GM19397 (cell line): ENCODE data around the gene ASPRV1.
"Not testable (repeated sequence)": the region's sequence is repeated elsewhere in the genome, so short reads cannot be mapped to it uniquely, and the experiment has no call there.

Source experiments
- ATAC-seq: cut with Tn5 transposase; IDR thresholded peaks from one replicate; pipeline ENCODE4 v1.9.1; 2021; ENCODE audit warnings: mild to moderate bottlenecking, moderate library complexity; ENCODE audit not compliant: unreplicated experiment

Gene ASPRV1

DNA sequence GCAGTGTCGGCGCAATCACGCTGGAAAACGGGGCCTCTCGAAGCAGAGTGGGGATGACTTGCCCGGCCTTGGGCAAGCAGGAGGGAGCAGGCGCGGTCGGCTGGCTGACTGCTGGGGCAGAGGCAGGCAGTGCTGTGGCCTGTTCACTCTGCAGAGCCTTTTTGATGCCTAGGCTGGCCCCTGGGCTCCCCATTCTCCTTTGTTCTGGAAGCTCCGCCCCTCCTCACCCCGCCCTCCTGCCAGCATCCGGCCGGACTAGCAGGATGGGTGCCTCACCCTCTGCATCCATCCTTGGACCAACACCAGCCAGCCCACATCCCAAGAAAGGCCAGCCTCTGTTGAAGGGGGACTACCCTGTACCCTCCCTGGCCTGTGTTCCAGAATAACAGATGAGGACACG, at the start of gene ASPRV1:
Gene ASPRV1 (minus strand): TSS at position 136 of the 400 bp plus-strand sequence. CDS start 195 bp downstream, outside the sequence.
- ATAC-seq, result no peak

DNA sequence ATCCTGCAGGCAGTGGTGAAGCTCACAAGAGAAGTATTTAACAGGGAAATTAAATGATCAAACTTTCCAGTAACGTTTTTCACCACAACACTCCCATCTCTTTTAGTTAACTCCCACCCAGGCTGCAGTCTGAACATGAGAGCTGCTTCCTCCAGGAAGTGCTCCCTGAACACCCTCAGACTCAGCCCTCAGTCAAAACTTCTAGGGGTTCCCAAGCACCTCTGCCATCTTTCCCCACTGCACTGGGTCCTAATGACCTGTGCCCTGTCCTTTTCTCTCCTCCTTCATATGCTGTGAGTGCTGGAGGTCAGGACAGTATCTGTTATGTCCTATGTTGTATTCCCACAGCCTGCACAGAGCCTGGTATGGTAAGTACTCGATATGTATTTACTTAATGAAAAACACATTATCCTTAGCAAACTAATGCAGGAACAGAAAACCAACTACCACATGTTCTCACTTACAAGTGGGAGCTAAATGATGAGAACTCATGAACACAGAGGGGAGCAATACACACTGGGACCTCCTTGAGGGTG, 49.2 kb upstream of the ASPRV1 start:
- ATAC-seq, result no peak

DNA sequence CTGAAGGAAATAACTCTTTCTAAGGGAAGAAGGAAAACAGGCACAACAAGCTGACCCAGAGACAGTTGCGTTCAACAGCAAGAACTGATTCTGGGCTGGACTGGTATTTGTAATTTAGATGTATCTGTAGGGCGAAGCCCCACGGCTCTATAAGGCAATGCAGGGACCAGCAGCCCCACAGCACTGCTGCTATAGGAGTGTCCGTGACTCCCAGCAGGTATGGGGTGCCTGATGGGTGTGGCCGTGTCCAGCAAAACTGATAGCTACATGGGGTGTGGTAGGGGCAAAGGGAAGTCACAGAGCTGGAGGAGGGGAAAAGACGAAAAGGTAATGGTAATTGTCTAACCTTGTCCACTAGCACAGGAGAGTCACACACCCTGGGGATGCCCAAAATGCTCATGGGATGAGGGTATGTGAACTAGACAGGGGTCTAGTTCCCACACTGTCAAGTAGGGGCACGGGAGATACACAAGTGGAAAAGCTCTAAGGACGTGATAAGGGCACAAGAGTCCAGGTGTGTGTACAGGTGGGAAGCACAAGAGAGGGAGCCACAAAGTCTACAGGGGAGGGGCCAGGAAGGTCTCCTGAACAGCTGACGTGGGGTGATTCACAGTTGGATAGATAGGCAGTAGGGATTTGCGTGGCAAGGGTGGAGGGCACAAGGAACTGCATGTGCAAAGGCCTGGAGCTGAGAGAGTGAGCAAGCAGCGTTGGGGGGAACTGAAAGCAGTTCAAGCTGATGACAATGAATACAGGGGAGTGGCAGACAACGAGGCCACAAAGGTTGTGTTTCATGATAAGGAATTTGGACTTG, 48.5 kb upstream of the ASPRV1 start:
- no peak for ATAC-seq

DNA sequence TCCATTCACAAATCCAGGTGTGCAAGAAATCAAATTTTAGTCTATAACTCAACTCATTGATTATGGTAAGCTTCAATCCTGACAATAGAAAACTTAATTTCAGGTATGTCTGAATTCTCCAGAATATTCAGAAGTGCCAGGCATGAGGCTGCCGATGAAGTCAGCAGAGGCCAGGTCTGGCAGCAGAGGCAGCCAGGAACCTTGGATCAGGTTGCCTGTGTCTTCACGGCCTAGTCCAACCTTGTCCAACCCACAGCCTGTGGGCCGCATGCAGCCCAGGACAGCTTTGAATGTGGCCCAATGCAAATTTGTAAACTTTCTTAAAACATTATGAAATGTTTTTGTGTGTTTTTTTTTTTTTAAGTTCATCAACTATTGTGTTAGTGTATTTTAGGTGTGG, 46.9 kb upstream of the ASPRV1 start:
- ATAC-seq, result no peak

DNA sequence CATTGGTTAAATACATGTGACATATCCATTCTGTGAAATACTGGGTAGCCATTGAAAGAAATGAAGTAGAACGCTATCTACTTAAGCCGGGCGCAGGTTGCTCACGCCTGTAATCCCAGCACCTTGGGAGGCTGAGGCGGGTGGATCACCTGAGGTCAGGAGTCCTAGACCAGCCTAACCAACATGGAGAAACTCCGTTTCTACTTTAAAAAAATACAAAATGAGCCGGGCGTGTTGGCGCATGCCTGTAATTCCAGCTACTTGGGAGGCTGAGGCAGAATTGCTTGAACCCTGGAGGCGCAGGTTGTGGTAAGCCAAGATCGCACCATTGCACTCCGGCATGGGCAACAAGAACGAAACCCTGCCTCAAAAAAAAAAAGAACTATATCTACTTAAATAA, 45.7 kb upstream of the ASPRV1 start:
- ATAC-seq, result no peak

DNA sequence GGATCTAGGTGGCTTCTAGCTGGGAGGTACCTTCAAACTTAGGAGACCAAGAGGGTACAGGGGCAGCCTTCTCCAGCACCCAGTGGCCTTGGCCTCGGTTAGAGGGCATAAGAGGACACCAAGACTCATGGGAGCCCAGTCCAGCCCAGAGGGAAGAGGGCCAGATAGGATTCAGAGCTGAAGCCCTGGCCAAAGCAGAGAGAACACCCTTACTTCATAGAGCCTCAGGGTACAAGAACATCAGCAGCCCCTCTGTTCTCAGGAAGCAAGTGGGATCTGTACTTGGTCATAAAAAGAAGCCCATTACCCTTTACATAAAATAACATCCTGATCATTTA, 45.0 kb upstream of the ASPRV1 start:
- no peak for ATAC-seq

DNA sequence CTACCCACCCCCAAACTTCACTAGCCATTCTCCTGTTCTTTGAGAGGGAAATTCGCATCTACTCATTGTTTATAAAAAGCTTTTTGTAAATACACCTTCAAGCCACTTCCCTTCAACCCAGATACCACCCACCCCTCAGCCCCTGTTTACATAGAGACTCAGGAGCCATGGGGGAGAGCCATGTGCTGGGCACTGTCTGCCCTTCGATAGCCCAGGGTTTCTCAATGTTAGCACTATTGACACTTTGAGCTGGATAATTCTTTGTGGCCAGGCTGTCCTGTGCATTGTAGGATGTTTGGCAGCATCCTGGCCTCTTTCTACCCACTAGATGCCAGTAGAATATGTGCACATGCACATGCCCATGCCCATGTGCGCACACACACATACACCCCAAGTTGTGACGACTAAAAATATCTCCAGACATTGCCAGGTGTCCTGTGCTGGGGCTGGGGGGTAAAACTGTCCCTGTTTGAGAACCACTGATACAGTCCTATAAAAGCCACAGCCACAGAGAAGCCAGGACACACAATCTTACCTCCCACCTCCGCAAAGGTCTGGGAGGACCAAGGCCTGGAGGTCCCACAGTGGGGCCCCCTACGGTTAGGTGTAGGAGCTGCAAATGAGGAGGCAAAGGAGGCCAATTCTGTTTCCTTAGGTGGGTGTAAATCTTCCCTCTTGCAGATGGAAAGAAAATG, 44.5 kb upstream of the ASPRV1 start:
- ATAC-seq, result no peak

DNA sequence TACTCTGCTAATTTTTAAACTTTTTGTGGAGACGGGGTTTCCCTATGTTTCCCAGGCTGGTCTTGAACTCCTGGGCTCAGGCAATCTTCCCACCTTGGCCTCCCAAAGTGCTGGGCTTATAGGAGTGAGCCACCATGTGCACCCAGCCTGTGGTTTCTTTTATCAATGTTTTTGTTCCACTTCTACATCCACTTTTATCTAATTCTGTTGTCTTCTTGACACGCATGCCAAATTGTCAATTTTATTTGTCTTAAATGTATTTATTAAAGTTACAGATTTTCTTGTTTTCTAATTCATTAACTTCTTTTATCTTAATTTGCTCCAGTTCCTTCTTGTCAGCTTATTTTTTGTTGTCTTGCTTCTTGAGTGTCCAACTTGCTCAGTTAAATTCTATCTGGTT, 43.8 kb upstream of the ASPRV1 start:
- ATAC-seq, result no peak

DNA sequence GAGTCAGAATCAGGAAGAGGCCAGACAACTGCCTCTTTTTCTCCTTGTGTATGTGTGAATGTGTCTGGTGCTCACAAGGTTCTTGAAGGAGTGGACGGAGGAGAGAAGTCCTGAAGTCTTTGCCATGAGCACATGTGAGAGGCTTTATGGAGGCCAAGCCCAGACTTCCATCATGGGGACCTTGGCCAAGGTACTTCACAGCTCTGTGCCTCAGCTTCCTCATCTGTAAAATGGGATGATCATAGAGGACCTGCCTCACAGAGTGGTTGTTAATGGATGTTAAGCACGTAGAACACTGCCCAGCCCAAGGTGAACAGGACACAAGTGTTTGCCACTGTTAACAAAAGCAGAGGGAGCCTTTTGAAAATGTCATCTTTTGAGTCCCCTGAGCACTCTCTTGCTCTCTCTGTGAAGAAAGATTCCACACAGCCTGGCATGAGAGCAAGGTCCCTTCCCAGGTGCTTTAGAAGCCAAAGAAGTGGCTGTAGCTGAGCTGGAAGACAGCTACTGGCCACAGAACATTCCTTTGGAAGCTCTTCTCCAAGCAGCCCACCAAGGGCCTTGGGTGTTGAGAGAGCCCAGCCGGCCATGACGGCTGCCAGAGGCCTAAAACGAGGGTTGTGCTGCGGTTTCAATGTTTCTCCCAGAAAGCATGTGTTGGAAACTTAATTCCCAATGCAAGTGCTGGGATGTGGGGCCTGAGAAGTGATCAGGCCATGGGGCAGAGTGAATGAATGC, 41.8 kb upstream of the ASPRV1 start:
- no peak for ATAC-seq

DNA sequence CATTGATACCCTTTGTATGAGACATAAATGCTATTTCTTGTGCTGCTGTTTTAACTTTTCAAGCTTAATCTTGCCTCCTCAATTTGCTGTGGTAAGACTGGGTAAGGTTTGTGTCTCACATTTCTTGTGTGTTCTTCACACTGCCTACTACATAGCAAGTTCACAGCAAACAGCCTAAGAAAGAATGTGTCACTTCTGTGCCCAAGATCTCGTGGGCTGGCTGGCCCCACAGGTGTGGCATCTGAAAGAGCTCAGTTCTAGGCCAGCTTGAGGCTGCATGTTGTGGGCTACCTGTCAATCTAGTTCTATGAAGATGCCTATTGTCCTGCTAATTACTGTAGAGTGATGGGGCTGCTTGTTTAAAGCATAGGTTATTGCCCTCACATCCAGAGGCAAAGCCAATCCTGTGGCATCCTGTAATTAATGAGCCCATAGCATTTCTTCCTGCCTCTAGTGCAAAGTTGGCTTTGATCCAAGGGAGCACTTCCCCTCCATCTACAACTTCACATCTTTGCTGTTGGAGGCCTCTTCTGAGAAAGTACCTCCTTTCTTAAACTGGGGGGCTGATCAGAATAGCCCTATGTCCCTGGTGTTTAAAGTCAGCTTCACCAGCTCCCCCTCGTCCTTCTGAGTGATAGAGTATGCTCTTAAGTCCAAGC, 40.9 kb upstream of the ASPRV1 start:
- ATAC-seq, result no peak

DNA sequence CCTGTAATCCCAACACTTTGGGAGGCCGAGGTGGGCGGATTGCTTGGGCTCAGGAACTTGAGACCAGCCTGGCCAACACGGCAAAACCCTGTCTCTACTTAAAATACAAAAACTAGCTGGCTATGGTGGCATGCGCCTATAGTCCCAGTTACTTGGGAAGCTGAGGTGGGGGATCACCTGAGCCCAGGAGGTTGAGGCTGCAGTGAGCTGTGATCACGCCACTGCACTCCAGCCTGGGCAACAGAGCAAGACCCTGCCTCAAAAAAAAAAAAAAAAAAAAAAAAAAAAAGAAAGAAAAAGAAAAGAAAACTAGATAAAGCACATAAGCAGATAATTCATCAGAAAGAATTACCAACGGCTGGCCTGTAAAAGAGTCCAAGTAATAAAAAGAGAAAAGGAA, 39.1 kb upstream of the ASPRV1 start:
- ATAC-seq, result not testable (repeated sequence)

DNA sequence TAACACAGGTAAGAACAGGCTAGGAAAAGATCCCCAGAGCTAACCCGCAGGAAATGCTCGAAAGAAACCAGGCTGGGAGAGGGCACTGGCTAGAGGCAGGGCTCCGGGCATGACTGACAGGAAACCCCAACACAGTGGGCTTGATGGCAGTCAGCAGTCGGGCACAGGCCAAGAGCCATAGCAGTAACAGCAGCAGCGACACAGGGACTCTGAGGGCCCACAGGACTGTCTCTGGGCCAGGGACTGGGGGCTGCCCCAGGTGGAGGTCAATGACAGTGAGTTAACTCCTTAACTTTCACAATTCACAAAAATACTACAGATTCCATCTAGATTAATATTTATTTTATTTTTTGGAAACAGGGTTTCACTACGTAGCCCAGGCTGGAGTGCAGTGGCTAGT, 37.3 kb upstream of the ASPRV1 start:
- ATAC-seq, result no peak

DNA sequence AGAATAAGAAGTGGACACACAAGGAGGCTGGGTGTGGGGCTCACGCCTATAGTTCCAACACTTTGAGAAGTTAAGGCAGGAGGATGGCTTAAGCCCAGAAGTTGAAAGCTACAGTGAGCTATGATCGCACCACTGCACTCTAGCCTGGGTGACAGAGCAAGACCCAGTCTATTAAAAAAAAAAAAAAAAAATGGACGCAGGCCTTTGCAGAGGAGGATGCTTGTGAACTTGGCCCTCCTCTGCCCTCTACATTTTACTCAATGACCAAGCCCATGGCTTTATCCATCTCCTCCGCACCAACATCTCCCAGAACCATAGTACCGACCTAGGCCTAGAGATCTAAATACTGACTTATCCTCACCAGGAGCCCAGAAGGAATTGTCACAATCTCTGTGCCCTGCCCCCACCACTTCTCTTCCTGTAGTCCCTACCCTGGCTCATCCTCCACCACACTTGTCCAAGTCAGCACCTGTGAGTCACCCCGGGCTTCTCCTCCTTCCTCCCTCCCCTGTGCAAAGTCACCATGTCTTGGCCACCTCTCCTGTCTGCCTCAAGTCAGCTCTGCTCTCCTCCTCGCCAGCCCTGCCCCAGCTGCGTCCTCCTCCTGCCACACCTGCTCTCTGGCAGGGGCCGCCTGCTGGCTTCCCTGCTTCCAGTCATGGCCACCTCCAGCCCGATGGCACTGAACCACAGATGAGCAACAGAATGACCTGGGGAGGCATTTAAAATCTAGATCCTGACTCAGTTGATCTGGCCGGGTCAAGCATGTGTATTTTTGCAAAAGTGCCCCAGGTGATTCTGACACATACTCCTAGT, 35.8 kb upstream of the ASPRV1 start:
- ATAC-seq, result no peak

DNA sequence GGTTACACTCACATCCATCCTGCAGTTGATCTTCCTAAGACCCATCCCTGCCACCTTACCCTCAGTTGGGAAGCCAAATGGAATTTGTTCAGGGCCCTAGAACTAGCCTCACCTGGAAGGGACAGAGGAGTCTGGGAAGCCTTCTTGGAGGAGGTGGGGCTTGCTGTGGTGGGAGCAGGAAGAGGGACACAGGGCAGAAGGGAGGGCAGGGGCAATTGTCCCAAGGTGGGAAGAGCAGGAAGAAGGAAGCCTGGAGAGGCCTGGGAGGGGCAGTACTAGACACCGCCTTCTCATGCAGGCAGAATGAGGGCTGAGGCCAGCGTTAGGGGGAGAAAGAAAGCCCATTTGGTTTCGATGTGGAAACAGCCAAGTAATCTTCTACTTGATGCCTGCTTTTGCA, 34.1 kb upstream of the ASPRV1 start:
- ATAC-seq, result no peak

DNA sequence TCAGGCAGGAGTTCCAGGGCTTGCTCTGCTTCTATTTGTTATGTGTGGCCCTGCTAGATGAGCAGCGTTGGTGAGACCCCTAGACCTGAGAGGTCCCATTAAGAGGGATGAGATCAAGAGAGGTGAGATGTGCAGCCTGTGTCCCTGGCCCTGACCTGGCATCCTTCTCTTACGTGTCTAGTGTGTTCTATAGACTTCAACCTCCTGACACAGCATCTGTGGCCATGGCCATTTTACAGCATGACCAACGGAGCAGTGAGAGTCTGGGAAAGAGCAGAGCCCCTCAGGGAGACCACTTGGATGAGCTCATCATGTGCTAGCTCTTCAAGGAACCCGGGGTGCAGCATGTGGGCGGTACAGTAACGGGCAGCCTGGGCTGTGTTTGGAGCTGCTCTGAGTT, 32.7 kb upstream of the ASPRV1 start:
- no peak for ATAC-seq

DNA sequence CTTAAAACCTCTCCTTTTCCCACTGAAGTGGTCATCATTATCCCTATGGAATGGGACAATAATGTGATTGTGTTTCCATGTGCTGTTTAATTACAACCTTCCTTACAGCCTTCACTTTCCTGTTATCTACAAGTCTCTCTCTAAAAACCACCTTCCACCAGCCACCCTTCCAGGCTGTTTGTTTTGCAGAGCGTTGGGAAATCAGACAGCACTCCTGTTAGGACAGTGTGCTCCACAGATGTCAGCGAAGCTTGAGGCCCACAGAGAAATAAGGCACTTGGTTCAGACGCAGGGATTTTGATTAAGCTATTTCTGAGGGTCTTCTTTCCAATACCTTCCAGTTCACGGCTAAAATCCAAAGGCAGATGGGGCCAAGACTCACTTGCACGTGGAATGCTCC, 32.3 kb upstream of the ASPRV1 start:
- no peak for ATAC-seq

DNA sequence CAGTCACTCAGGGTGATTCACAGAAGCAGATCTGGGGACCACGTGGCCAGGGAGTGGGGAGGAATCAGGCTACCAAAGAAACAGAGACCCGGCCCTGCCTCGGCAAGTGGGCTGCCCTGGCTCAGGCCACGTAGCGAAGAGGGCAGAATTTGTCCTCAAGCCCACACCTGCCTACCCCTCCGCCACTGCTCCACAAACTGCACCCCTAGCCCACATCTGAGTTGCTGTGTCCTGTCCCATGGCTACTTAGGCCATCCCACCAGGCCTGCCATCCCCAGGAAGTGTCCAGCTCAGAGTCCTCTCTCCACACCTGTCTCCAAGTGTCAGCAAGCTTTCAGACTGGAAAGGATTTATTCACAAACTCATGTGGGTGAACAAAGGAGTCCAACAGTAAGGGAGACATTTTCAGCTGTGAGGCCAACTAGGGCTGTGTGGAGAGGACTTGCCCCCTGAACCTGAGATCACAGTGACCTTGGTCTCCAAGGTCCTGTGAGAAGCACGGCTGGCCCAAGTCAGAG, 31.7 kb upstream of the ASPRV1 start:
- no peak for ATAC-seq

DNA sequence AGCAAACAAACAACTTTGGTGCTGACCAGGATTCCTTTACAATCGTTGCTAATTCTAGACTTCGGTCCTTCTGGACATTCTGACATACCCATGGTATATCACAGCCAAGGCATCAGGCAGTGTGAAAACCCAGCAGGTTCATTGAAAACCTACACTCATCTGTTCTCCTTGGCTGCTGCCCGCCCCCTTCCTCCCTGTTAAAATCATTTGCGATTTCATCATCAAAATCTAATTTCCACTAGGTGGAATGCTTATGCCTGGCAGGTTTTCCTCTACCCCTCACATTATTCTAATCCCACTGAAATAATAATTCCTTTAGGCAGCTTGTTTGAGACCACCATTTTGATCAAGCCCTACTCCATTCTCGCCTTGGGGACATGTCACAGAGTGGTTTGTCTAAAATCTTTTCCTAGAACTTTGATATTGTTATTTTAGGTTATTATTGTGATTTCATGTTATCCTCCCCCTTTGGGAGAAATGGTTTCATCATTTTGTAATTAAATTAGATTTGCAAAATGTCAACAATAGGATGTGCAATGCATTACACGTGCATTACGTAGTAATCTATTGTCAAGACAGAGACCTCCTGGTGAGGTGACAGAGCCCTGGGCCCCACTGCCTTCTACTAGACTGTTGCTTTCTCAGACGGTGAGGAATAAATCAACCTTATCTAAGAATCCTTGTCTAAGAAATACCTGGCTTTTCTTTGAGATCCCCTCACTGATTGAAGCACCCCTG, 31.0 kb upstream of the ASPRV1 start:
- no peak for ATAC-seq

DNA sequence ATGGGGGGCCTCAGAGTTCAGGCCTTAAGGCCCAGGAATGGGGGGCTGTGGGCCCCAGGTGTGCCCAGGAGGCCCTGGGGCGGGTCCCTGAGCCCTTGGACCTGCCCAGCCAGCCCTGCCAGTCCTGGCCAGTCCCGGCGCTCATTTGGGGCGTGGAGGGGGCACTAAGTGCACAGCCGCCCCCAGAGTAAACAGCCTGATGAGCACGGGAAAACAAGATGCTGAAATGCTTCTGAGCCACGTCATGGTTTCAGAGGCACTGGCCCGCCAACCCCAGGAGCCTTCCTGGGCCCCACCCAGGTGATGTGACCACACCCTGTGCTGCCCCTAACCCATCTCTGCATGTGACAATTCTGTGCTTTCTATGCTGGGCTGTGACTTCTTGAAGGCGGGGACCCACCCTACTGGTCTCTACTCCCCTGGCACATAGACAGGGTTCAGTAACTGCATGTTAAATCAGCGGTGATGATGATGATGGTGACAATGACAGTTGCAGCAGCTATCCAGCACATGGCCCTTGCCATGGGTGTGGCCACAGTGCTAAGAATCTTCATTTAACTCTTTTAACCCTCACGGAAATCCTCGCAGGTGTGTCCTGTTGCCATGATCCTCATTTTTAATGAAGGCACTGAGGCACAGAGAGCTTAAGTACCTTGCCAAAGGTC, 28.1 kb upstream of the ASPRV1 start:
- ATAC-seq, result no peak
